Measurements from ENCODE around the gene ZNF641. TPM values are rescaled to one million over a fixed set of nuclear protein-coding genes. Genes with fewer than 3 reads are reported as not detected.
"Not testable (repeated sequence)": the region's sequence is repeated elsewhere in the genome, so short reads cannot be mapped to it uniquely, and the experiment has no call there.

Gene ZNF641
- total and polyA plus RNA-seq, 7 donors: 3.0 to 28.5 (median 16.6) TPM

DNA sequence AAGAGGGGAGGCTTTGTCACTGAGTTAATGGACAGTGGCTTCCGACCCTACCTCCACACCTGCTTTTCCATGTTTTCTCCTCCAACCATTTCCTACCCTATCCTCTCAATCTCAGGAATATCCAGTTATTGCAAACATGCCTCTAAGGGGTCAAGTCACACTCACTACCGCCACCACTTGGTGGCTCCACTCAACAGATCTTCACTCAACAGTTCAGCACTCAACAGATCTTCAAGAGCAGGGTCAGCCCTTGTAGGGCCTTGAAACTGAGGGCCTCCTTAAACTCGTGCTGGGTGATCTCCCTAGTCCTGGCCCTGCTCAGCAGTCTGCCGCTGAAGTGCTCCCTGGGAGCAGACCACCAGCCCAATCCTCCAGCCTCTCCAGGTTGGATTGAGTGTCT lies 14.2 kb downstream of the ZNF641 start:
- TF ChIP-seq POLR2AphosphoS5 (IDR thresholded peaks at IDR 0.05): no peak
- no peak for TF ChIP-seq CTCF (IDR thresholded peaks at IDR 0.05)
- no peak for TF ChIP-seq EP300 (IDR thresholded peaks at IDR 0.05)
- no peak for TF ChIP-seq POLR2A (IDR thresholded peaks at IDR 0.05)
- intact Hi-C loops (cut with DNase I): no loop called here
- DNase-seq: no peak
- WGBS, 2 donors: 74 to 79% methylated on average over 4 of the region's 4 CpGs
- Histone ChIP-seq H3K4me1 (no peaks in the 10 kb centered on the region), H3K36me3 (peaks cover 0 to 17% (median 0%) of the 10 kb centered on the region in 4 donors), H3K4me3 (no peak overlapping the region), H3K27me3 (no peaks in the 10 kb centered on the region), H3K27ac (no peak overlapping the region), H3K9me3 (no peaks in the 10 kb centered on the region)

DNA sequence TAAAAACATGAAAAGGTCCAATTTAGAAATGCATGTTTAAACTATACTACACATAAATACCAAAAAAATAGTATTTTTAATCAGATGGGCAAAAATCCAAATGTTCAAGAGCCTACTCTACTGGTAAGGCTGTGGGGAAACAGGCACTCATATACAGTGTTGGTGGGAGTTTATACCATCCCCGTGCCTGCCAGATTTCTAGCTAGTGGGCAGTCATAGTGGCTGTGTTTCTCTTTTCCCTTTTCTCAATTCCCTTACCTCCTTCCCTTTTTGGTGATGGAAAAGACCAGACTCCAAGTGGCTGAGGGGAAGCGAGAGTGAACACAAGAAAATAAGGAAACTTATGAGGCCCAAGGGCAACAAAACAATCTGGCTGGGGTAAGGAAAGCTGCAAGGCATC lies 14.7 kb downstream of the ZNF641 start:
- intact Hi-C loops (cut with DNase I): no loop called here
- Histone ChIP-seq H3K27me3 (no peaks in the 10 kb centered on the region), H3K9me3 (no peaks in the 10 kb centered on the region), H3K36me3 (peaks cover 0 to 17% (median 0%) of the 10 kb centered on the region in 4 donors), H3K27ac (no peak overlapping the region), H3K4me1 (no peaks in the 10 kb centered on the region), H3K4me3 (no peak overlapping the region)
- WGBS, 2 donors: 75 to 82% methylated on average over 2 of the region's 2 CpGs
- TF ChIP-seq POLR2AphosphoS5 (IDR thresholded peaks at IDR 0.05) (no peak), CTCF (IDR thresholded peaks at IDR 0.05) (no peak), POLR2A (IDR thresholded peaks at IDR 0.05) (no peak), EP300 (IDR thresholded peaks at IDR 0.05) (no peak)
- no peak for DNase-seq

GRCh38 chr12:48334808-48335207 lies 15.9 kb downstream of the ZNF641 start:
- Histone ChIP-seq H3K27ac (no peak overlapping the region), H3K36me3 (peaks cover 0 to 6% (median 0%) of the 10 kb centered on the region in 4 donors), H3K4me3 (no peak overlapping the region), H3K27me3 (no peaks in the 10 kb centered on the region), H3K4me1 (no peaks in the 10 kb centered on the region), H3K9me3 (no peaks in the 10 kb centered on the region)
- intact Hi-C loops (cut with DNase I): no loop called here
- 74% methylated on average over 5 of the region's 5 CpGs for WGBS, 2 donors
- DNase-seq: no peak
- TF ChIP-seq POLR2AphosphoS5 (IDR thresholded peaks at IDR 0.05): no peak

DNA sequence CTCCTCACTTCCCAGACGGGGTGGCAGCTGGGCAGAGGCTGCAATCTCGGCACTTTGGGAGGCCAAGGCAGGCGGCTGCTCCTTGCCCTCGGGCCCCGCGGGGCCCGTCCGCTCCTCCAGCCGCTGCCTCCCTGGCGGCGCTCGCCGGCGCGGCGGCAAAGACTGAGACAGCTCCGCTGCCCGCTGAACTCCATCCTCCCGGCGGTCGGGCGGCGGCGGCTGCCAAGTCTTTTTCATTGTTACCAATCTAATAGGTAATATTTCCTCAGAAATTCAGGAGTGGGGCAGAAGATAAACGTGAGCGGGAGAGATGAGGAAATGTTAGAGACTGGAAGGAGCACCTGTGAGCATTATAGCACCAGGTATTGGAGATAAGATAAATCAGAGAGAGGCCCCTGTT lies 17.0 kb downstream of the ZNF641 start:
- 96 to 97% methylated on average over 8 to 26 of the region's 26 CpGs for WGBS, 2 donors
- H3K27ac ChIP-seq; H3K4me3 ChIP-seq; H3K4me1 ChIP-seq; H3K27me3 ChIP-seq; DNase-seq; H3K36me3 ChIP-seq; H3K9me3 ChIP-seq; intact Hi-C loops (cut with DNase I): not testable (repeated sequence)

DNA sequence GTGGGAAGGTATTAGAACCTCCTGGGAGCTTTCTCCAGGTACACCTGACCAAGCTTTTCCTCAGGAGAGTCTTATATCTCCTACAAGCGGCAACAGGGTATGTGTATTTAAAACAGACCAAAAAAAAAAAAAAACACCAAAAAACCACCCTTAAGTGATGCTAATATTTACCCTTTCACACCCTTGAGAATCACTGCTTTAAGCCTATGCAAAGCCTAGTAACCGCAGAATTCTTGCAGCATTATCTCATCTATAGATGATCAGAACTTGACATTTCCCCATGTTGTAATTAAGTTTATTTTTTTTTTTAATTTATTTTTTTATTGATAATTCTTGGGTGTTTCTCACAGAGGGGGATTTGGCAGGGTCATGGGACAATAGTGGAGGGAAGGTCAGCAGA lies 19.3 kb downstream of the ZNF641 start:
- TF ChIP-seq CTCF (IDR thresholded peaks at IDR 0.05): no peak
- TF ChIP-seq EP300 (IDR thresholded peaks at IDR 0.05): no peak
- TF ChIP-seq POLR2A (IDR thresholded peaks at IDR 0.05): no peak
- no peak for TF ChIP-seq POLR2AphosphoS5 (IDR thresholded peaks at IDR 0.05)
- H3K27me3 ChIP-seq: no peaks in the 10 kb centered on the region
- H3K4me3 ChIP-seq: no peak overlapping the region
- WGBS, 2 donors: 88 to 93% methylated on average over 2 of the region's 2 CpGs
- H3K36me3 ChIP-seq: no peaks in the 10 kb centered on the region
- intact Hi-C loops (cut with DNase I): no loop called here
- H3K4me1 ChIP-seq: no peaks in the 10 kb centered on the region
- H3K27ac ChIP-seq: no peak overlapping the region
- no peaks in the 10 kb centered on the region for H3K9me3 ChIP-seq
- no peak for DNase-seq

- Histone ChIP-seq H3K27ac (no peak overlapping the region), H3K9me3 (no peaks in the 10 kb centered on the region), H3K4me1 (no peaks in the 10 kb centered on the region), H3K4me3 (no peak overlapping the region), H3K36me3 (no peaks in the 10 kb centered on the region), H3K27me3 (no peaks in the 10 kb centered on the region)
- 92 to 93% methylated on average over 55 of the region's 55 CpGs for WGBS, 2 donors
- DNase-seq: no peak
- intact Hi-C loops (cut with DNase I): no loop called here
- TF ChIP-seq POLR2AphosphoS5 (IDR thresholded peaks at IDR 0.05): no peak
- no peak for TF ChIP-seq POLR2A (IDR thresholded peaks at IDR 0.05)
- no peak for TF ChIP-seq EP300 (IDR thresholded peaks at IDR 0.05)
- TF ChIP-seq CTCF (IDR thresholded peaks at IDR 0.05): no peak
These were observed 21.4 kb downstream of the ZNF641 start for GRCh38 chr12:48329199-48329939.
